ENCODE data around the gene CACNA1C. TPM values are rescaled to one million over a fixed set of nuclear protein-coding genes. Genes with fewer than 3 reads are reported as not detected.
A peak's percentile ranks its signal among the peaks of the same experiment; 100 is the strongest.
"Not testable (repeated sequence)": the region's sequence is repeated elsewhere in the genome, so short reads cannot be mapped to it uniquely, and the experiment has no call there.

The CACNA1C gene
- total RNA-seq, 1 donor from 2014 or later: 102 TPM

DNA sequence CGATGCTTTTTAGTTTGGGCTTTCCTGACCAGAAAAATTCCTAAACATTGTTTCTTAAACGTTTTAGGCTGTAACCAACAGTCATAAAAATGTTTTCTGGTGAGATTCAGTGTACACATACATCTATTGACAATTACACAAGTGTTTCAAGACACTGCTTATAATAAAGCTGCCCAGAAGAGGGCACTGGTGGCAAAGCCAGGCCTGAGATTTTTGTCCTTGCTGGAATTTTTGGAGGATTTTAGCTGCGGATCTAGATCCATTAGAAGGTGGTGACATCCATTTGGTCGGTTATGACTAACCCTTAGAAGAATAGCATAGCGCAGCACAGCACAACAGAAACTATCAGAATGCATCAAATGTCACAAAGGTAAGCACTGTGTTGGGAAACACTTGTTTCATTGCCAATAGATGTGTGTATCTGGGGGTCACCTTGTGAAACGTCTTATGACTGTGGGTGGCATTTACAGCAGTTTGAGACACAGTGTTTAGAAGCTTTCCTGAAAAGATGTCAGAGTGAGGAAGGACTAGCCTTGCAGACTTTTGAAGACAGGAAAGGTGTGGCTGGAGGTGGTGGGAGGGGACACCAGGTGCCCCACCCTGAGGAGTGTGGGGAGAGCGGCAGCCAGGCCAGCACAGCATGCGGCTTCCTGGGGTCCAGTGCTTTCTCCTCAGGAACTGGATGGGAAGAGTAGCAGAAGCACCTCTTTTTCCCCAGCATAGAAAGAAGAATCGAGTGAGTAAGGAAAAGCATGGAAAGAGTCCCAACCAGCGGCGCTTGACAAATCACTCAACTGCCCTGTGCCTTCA lies 687.2 kb downstream of the CACNA1C start:
- H3K4me3 ChIP-seq: no peak overlapping the region
- no peaks in the 10 kb centered on the region for H3K36me3 ChIP-seq
- intact Hi-C loops (cut with DNase I): loop anchor here (1.0 kb wide), 1 partner anchor 44 kb away; no protein-coding TSS in a partner anchor
- H3K9me3 ChIP-seq: no peaks in the 10 kb centered on the region
- no peak overlapping the region for H3K27ac ChIP-seq
- DNase-seq (ENCODE audit: low spot score in 2 of 2): no peak
- peak in 2 of 3 experiments; percentile 46 to 68 for TF ChIP-seq CTCF (IDR thresholded peaks at IDR 0.05)
- H3K4me1 ChIP-seq: no peaks in the 10 kb centered on the region
- no peaks in the 10 kb centered on the region for H3K27me3 ChIP-seq

DNA sequence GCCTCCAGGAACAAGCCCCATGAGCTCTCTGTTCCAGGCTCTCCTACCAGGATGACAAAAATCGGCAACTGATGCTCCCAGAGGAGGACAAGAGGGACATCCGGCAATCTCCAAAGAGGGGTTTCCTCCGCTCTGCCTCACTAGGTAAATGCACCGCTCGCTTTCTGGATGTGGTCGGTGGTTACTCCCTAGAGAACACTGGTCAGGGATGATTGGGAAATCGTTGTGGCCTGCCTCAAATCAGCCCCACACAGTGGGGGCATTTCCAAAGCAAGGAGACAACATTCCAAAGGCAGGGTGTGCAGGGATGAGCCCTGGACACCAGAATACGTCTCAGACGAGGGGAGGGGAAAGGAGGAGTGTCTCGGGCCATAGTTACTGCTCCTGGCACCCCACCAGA lies 689.2 kb downstream of the CACNA1C start:
- H3K4me1 ChIP-seq; H3K4me3 ChIP-seq; H3K27ac ChIP-seq; DNase-seq (ENCODE audit: low spot score in 2 of 2); intact Hi-C loops (cut with DNase I); H3K36me3 ChIP-seq; H3K27me3 ChIP-seq; H3K9me3 ChIP-seq: not testable (repeated sequence)

- TF ChIP-seq CTCF (IDR thresholded peaks at IDR 0.05): no peak
- Histone ChIP-seq H3K27ac (no peak overlapping the region), H3K4me3 (no peak overlapping the region), H3K36me3 (no peaks in the 10 kb centered on the region), H3K9me3 (no peaks in the 10 kb centered on the region), H3K4me1 (no peaks in the 10 kb centered on the region), H3K27me3 (no peaks in the 10 kb centered on the region)
- DNase-seq (ENCODE audit: low spot score in 2 of 2): no peak
- intact Hi-C loops (cut with DNase I): no loop called here
These were observed 690.7 kb downstream of the CACNA1C start for GRCh38 chr12:2743478-2743877.

DNA sequence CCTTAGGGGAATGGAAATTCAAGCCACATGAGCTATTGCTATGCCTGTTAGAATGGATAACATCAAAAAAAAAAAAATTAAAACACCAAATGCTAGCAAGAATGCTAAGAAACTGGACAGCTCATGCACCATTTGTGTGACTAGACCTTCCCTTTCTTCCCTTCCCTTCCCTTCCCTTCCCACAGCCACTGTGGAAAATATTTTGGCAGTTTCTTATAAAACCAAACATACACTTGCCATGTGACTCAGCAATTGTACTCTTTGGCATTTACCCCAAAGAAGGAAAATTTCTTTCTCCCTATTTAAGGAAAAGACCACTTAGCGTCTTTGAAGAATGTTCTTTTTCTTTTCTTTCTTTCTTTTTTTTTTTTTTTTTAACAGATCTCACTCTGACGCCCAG lies 692.9 kb downstream of the CACNA1C start:
- Histone ChIP-seq H3K4me1 (no peaks in the 10 kb centered on the region), H3K27ac (no peak overlapping the region), H3K9me3 (no peaks in the 10 kb centered on the region), H3K4me3 (no peak overlapping the region), H3K36me3 (no peaks in the 10 kb centered on the region), H3K27me3 (no peaks in the 10 kb centered on the region)
- TF ChIP-seq CTCF (IDR thresholded peaks at IDR 0.05): no peak
- DNase-seq (ENCODE audit: low spot score in 2 of 2): no peak
- intact Hi-C loops (cut with DNase I): no loop called here

Other genes with a start within 250 kb of the CACNA1C start
- not detected for gene LRTM2, start 232.4 kb upstream of the CACNA1C start, total RNA-seq
- not detected for gene CACNA2D4, start 134.3 kb upstream of the CACNA1C start, total RNA-seq
- 23.3 TPM for gene DCP1B, start 48.5 kb upstream of the CACNA1C start, total RNA-seq